ENCODE results near the gene VAT1L.

VAT1L gene

GRCh38 chr16:77834635-77835540, 46.5 kb downstream of the VAT1L start:
- no peak for DNase-seq (ENCODE audit: low read depth)

- DNase-seq (ENCODE audit: low read depth): no peak
Observed at GRCh38 chr16:77836801-77837200, 48.4 kb downstream of the VAT1L start.

GRCh38 chr16:77838597-77839255, 50.4 kb downstream of the VAT1L start:
- no peak for DNase-seq (ENCODE audit: low read depth)

- no peak for DNase-seq (ENCODE audit: low read depth)
Observed at GRCh38 chr16:77840093-77840492, 51.7 kb downstream of the VAT1L start.

- no peak for DNase-seq (ENCODE audit: low read depth)
Observed at GRCh38 chr16:77840673-77841501, 52.5 kb downstream of the VAT1L start.

GRCh38 chr16:77841502-77841763, 53.1 kb downstream of the VAT1L start:
- no peak for DNase-seq (ENCODE audit: low read depth)

GRCh38 chr16:77842468-77842867, 54.1 kb downstream of the VAT1L start:
- DNase-seq (ENCODE audit: low read depth): no peak

- no peak for DNase-seq (ENCODE audit: low read depth)
Observed at GRCh38 chr16:77843405-77843804, 55.0 kb downstream of the VAT1L start.

- no peak for DNase-seq (ENCODE audit: low read depth)
Observed at GRCh38 chr16:77844801-77845200, 56.4 kb downstream of the VAT1L start.

GRCh38 chr16:77849646-77850258, 61.4 kb downstream of the VAT1L start:
- DNase-seq (ENCODE audit: low read depth): no peak

- no peak for DNase-seq (ENCODE audit: low read depth)
Observed at GRCh38 chr16:77850636-77851333, 62.4 kb downstream of the VAT1L start.

- no peak for DNase-seq (ENCODE audit: low read depth)
Observed at GRCh38 chr16:77853161-77853560, 64.8 kb downstream of the VAT1L start.

GRCh38 chr16:77856438-77857160, 68.2 kb downstream of the VAT1L start:
- no peak for DNase-seq (ENCODE audit: low read depth)

- DNase-seq (ENCODE audit: low read depth): no peak
Observed at GRCh38 chr16:77858060-77858459, 69.7 kb downstream of the VAT1L start.

GRCh38 chr16:77859493-77860232, 71.3 kb downstream of the VAT1L start:
- DNase-seq (ENCODE audit: low read depth): no peak

- DNase-seq (ENCODE audit: low read depth): no peak
Observed at GRCh38 chr16:77860953-77861352, 72.6 kb downstream of the VAT1L start.

GRCh38 chr16:77863250-77863649, 74.9 kb downstream of the VAT1L start:
- DNase-seq (ENCODE audit: low read depth): no peak

GRCh38 chr16:77866752-77867151, 78.4 kb downstream of the VAT1L start:
- DNase-seq (ENCODE audit: low read depth): no peak

GRCh38 chr16:77868052-77868451, 79.7 kb downstream of the VAT1L start:
- no peak for DNase-seq (ENCODE audit: low read depth)

- no peak for DNase-seq (ENCODE audit: low read depth)
Observed at GRCh38 chr16:77868478-77868877, 80.1 kb downstream of the VAT1L start.

Data from stimulated activated CD8-positive, alpha-beta memory T cell treated with anti-CD3 and anti-CD28 coated beads, Interleukin-12 subunit alpha, Interleukin-12 subunit beta, amount 100 ng/mL, for 1 hour (primary cell).